ENCODE results near the gene APBA2.

- TF ChIP-seq POLR2A (IDR thresholded peaks at IDR 0.05) = no peak
- no peak for TF ChIP-seq CTCF (IDR thresholded peaks at IDR 0.05)
These were observed 911 bp downstream of the APBA2 start for GRCh38 chr15:28886431-28887338.
